Measurements from ENCODE around the gene MRPL36. TPM values are rescaled to one million over a fixed set of nuclear protein-coding genes. Genes with fewer than 3 reads are reported as not detected.

Gene MRPL36
- total and polyA plus RNA-seq, 2 donors (not counting 1 experiment from before 2014, with no cell fraction given) = 47.9 to 54.8 TPM

DNA sequence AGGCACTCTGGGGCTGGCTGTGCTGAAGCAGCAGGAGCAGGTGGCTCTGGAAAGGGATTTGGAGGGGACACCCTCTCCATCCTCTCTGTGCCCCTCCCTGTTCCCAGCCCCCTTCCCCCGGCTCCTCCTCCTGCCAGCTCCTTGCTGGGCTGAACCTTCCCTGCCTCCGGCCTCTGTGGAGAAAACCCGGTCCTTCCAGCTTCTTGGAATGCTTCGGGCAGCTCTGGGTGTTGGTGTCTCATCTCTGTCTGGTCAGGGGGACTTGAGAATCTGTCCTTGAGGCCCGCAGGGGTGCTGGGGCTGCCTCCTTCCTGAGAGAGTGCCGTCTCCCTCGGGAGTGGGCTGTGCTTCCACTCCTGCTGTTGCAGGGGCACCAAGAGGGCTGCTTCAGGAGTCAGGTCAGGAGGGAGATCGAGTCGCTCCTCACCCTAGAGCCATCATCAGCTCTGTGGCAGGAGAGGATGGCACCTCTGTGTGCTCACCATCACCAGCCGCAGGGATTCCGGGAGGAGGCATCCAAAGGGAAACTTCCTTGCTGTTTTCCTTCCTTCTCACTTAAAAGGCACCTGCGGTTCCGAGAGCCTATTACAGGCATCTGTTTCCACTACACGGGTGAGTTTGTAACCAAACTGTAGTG lies 32.2 kb upstream of the MRPL36 start:
- Histone ChIP-seq H3K36me3 (ENCODE audit: control insufficient read depth, insufficient read depth, low read length) (no peaks in the 10 kb centered on the region), H3K4me2 (ENCODE audit: extremely low read depth, insufficient read depth, low read length) (no peak overlapping the region), H3K27ac (ENCODE audit: insufficient read depth, low read length) (no peak overlapping the region), H2AFZ (ENCODE audit: low read length) (no peak overlapping the region), H3K4me1 (ENCODE audit: control insufficient read depth, extremely low read depth, insufficient read depth, low read length) (no peaks in the 10 kb centered on the region), H3K9me3 (ENCODE audit: control insufficient read depth, insufficient read depth, low read depth, low read length) (no peaks in the 10 kb centered on the region), H3K27me3 (ENCODE audit: control insufficient read depth, insufficient read depth, low read length) (peaks cover 4% of the 10 kb centered on the region), H4K20me1 (ENCODE audit: control insufficient read depth, extremely low read depth, insufficient read depth, low read length) (no peaks in the 10 kb centered on the region), H3K4me3 (replicated peaks in 1 of 4; ENCODE audit: control extremely low read depth in 1 of 4, insufficient read depth in 1 of 4, low read depth in 3 of 4, low read length in 4 of 4) (no peak overlapping the region), H3K9ac (ENCODE audit: insufficient read depth, low read length) (no peak overlapping the region), H3K79me2 (ENCODE audit: control insufficient read depth, insufficient read depth, low read length) (no peaks in the 10 kb centered on the region)
- DNase-seq (ENCODE audit: low read depth in 2 of 2) = no peak
- TF ChIP-seq EZH2 (IDR thresholded peaks at IDR 0.05; ENCODE audit: low read length, missing control alignments) = no peak

DNA sequence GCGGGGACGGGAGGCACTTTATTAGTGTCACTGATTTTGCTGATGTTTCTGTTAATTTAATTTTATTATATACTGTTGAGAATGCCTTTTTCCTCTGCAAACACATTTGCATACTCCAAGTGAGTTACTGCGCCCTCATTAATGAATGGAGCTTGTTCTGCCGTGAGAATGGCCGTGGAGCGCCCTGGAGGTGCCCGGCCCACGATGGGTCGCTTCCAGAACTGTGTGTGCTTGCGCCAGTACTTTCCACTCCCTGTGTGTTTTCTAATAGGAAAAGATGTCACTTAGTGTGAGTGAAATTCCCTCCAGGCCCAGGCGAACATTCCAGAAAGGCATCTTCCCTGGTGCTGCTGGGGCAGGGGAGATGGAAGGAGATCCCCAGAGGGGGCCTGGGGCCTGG lies 31.6 kb upstream of the MRPL36 start:
- Histone ChIP-seq H3K9ac (ENCODE audit: insufficient read depth, low read length) (no peak overlapping the region), H2AFZ (ENCODE audit: low read length) (no peak overlapping the region), H4K20me1 (ENCODE audit: control insufficient read depth, extremely low read depth, insufficient read depth, low read length) (no peaks in the 10 kb centered on the region), H3K27me3 (ENCODE audit: control insufficient read depth, insufficient read depth, low read length) (peaks cover 4% of the 10 kb centered on the region), H3K4me1 (ENCODE audit: control insufficient read depth, extremely low read depth, insufficient read depth, low read length) (no peaks in the 10 kb centered on the region), H3K36me3 (ENCODE audit: control insufficient read depth, insufficient read depth, low read length) (no peaks in the 10 kb centered on the region), H3K9me3 (ENCODE audit: control insufficient read depth, insufficient read depth, low read depth, low read length) (no peaks in the 10 kb centered on the region), H3K4me3 (replicated peaks in 1 of 4; ENCODE audit: control extremely low read depth in 1 of 4, insufficient read depth in 1 of 4, low read depth in 3 of 4, low read length in 4 of 4) (no peak overlapping the region), H3K79me2 (ENCODE audit: control insufficient read depth, insufficient read depth, low read length) (no peaks in the 10 kb centered on the region), H3K4me2 (ENCODE audit: extremely low read depth, insufficient read depth, low read length) (no peak overlapping the region), H3K27ac (ENCODE audit: insufficient read depth, low read length) (no peak overlapping the region)
- DNase-seq (ENCODE audit: low read depth in 2 of 2) = no peak
- TF ChIP-seq EZH2 (IDR thresholded peaks at IDR 0.05; ENCODE audit: low read length, missing control alignments) (no peak), CTCF (conservative IDR thresholded peaks at IDR 0.05 in 1 of 2, IDR thresholded peaks at IDR 0.05 in 1 of 2; ENCODE audit: low read depth in 1 of 2, low read length in 2 of 2) (no peak)

DNA sequence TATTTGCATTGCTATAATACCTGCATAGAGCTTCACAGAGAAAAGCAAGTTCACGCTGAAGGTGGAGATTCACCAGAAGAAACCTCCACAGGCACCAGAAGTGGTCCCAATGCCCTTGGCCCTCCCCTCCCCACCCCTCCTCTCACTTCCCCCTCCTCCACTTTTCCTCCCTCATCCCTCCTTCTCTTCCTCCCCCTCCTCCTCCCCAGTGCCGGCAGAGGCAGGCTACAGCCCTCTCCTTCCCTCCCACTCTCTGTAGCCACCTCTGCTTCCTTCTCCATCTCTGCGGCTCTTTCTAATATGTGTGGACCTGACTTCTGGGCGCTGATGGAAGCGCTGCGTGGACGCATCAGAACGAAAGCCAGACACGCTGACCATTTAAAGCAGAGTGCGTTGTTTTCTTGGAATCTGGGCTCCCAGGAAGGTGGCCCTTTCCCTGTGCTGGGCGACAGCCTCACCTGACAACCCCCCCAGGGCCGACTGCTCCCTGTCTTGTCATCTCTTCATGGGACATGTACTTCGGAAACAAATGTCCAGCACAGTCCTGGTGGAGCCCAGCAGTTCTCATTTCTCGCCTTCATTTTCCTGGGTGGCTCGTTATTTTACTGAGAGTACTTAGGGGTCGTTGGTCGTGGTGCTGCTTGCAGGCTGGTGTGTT lies 31.1 kb upstream of the MRPL36 start:
- no peak overlapping the region for H3K4me2 ChIP-seq (ENCODE audit: extremely low read depth, insufficient read depth, low read length)
- TF ChIP-seq EZH2 (IDR thresholded peaks at IDR 0.05; ENCODE audit: low read length, missing control alignments) = no peak
- TF ChIP-seq CTCF (conservative IDR thresholded peaks at IDR 0.05 in 1 of 2, IDR thresholded peaks at IDR 0.05 in 1 of 2; ENCODE audit: low read depth in 1 of 2, low read length in 2 of 2) = no peak
- DNase-seq (ENCODE audit: low read depth in 2 of 2) = no peak
- H3K79me2 ChIP-seq (ENCODE audit: control insufficient read depth, insufficient read depth, low read length) = no peaks in the 10 kb centered on the region
- H3K4me3 ChIP-seq (replicated peaks in 1 of 4; ENCODE audit: control extremely low read depth in 1 of 4, insufficient read depth in 1 of 4, low read depth in 3 of 4, low read length in 4 of 4) = no peak overlapping the region
- H3K36me3 ChIP-seq (ENCODE audit: control insufficient read depth, insufficient read depth, low read length) = no peaks in the 10 kb centered on the region
- no peaks in the 10 kb centered on the region for H3K9me3 ChIP-seq (ENCODE audit: control insufficient read depth, insufficient read depth, low read depth, low read length)
- H3K9ac ChIP-seq (ENCODE audit: insufficient read depth, low read length) = no peak overlapping the region
- H4K20me1 ChIP-seq (ENCODE audit: control insufficient read depth, extremely low read depth, insufficient read depth, low read length) = no peaks in the 10 kb centered on the region
- H3K27ac ChIP-seq (ENCODE audit: insufficient read depth, low read length) = no peak overlapping the region
- no peak overlapping the region for H2AFZ ChIP-seq (ENCODE audit: low read length)
- H3K4me1 ChIP-seq (ENCODE audit: control insufficient read depth, extremely low read depth, insufficient read depth, low read length) = no peaks in the 10 kb centered on the region
- H3K27me3 ChIP-seq (ENCODE audit: control insufficient read depth, insufficient read depth, low read length) = peaks cover 4% of the 10 kb centered on the region
